Measurements from ENCODE around the gene LRSAM1.

Gene LRSAM1

GRCh38 chr9:127535834-127536233 lies 84.5 kb downstream of the LRSAM1 start:
- peak; percentile 78 for DNase-seq

DNA sequence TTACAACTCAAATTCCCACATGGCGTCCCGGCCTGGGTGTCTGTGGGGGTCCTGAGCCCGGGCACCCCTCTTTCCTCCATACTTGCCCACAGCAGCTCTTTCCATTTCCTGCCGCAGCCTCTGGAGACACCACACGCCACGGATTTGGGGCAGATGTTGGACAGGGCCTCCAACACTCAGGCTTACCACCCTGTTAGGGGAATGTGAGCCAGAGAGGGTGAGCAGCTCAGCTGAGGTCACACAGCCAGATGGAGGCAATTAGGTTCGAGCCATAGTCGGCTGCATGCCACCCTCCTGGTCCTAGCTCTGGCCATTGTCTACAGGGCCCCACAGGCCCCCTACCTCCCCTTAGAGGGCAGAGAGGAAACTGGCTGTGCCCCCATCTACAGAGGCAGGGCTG lies 85.2 kb downstream of the LRSAM1 start:
- DNase-seq: no peak

- peak; percentile 78 for DNase-seq
Observed at GRCh38 chr9:127537014-127537413, 85.7 kb downstream of the LRSAM1 start.

GRCh38 chr9:127537792-127538191 lies 86.5 kb downstream of the LRSAM1 start:
- DNase-seq: no peak

GRCh38 chr9:127538849-127539258 lies 87.5 kb downstream of the LRSAM1 start:
- DNase-seq: peak; percentile 90

DNA sequence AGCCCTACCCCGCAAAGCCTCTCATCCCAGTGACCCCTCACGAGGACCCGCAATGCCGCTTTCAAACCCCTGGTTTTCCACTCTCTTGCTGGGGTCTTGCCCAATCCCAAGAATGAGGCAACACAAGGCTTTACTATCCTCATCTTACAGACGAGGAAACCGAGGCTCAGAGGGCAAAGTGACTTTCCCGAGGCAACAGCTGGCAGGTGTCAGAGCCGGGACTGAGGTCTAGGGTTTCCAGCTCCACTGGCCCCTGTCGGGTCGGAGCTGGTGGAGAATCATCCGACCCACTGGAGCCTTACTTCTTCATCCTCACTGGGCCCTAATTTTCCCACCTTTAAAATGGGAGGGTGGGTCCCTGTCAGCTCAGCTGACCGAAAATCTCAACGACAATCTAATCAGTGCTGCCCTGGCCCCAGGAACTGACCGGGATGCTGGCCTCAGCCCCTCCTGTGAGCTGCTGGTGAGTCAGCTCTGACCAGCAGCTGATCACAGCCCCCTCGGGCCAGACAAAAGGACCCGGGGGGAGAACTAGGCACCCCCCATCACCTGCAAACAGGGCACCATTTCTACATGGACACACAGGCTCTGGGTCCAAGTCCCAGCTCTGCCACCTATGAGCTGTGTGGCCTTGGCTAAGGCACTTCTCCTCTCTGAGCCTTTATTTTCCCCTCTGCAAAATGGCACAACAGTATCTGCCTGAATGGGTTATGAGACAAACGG lies 88.1 kb downstream of the LRSAM1 start:
- DNase-seq: peak; percentile 40

DNA sequence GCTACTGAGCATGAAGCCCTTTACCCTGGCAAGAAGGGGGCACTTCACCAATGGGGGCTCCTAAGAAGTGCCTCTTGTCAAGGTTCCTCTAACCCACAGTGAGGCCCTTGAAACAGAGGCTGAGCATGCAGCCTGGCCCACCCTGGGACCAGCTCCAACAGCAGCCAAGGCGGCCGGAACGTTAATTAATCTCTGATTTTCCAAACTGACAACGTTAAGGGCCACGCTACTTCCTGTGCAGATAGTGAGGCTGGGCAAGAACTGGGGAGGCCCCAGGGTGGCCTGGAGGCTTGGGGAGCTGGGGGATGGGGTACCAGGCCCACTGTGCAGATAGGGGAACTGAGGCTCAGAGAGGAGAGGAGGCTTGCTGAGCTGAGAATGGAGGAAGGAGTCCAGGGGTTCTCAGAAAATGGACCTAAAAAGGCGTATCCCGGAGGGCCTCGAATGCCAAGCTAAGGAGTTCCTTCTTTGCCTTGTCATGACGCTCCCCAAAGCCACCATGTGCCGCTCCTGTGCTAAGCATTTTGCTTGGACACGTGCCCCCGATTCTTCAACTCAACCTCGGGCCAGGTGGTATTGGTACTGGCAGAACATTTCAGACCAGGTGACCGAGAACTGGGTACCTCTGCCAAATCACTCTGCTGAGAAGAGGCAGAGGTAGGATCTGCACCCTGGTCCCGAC lies 88.8 kb downstream of the LRSAM1 start:
- no peak for DNase-seq

- no peak for DNase-seq
Observed at GRCh38 chr9:127540664-127541041, 89.3 kb downstream of the LRSAM1 start.

DNA sequence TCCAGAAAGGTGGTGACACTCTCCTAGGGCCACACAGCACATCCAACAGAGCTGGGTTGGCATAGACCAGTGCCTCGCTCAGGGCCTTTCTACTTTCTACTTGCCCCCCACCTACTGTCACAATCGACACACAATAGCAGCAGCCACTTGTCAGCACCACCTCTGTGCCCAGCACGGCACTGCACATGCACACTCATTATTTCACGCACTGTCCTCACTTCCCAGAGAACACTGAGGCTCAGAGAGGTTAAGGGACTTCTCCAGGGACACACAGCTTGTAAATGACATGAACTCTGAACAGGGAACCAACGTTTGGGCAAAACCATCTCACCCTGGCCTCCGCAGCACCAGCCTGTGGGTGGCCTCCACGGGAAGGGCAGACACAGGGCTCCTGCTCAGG lies 89.9 kb downstream of the LRSAM1 start:
- no peak for DNase-seq

DNA sequence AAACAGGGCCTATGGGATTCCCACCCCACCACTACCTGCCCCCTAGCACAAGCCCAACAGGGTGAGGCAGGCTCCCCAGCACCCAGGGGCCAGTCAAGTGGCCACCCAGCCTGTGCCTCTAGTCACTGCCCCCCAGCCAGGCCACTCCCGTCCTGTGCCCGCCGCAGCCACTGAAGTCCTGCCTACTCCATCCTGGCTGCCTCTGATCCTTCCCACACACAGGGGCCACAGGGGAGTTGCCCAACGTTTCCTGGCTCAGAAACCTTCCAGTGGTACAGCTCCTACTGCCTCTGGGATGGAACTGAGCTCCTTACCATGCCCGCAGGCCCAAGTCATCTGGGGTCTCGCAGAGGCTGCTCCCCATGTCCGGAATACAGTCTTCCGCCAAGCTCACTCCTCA lies 90.6 kb downstream of the LRSAM1 start:
- peak; percentile 67 for DNase-seq

DNA sequence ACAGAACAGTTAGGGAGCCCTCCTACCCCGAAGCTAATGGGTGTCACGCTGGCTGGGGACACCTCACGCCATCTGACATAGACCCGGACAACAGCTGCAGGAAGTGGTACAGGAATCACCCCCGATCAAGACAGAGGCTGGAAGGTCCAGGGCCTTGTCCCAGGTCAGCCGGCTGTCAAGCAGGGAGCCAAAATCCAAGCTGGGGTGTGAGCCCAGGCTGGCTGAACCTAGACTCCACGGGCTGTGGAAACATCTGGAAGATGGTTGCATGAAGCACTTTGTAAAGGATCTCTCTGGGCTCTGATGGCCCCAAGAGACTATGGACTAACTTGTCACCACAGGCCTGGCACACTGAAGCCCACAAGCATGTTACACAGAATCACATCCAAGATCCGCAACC lies 91.9 kb downstream of the LRSAM1 start:
- DNase-seq: no peak

GRCh38 chr9:127543973-127544533 lies 92.7 kb downstream of the LRSAM1 start:
- DNase-seq: no peak

GRCh38 chr9:127545196-127546124 lies 94.2 kb downstream of the LRSAM1 start:
- DNase-seq: peak; percentile 70

GRCh38 chr9:127546125-127546832 lies 95.0 kb downstream of the LRSAM1 start:
- no peak for DNase-seq

DNA sequence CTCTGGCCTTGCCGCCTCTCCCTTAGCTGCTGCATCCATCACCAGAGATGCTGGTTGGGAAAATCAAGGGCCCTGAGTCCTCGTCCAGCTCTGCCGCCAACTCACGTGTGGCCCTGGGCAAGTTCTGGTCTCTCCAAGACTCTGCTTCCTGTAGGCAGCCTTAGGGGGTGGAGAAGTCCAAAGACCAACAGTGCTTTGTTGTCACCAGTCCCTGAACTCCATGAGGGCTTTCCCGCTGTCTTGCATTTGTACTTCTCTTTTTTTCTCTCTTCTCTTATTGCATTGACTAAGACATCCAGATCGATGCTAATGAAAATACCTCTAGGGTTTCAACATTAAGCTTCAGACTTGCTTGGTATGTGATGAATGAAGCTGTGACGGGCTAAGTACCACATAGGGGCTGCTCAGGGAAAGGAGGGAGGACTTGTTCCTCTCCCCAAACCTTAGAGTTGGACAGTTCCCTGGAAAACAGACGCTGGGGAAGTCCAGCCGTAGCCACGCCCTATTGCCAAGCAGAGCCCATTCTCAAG lies 97.1 kb downstream of the LRSAM1 start:
- DNase-seq: no peak

- DNase-seq: no peak
Observed at GRCh38 chr9:127549218-127549617, 97.9 kb downstream of the LRSAM1 start.

- DNase-seq: no peak
Observed at GRCh38 chr9:127549751-127550150, 98.4 kb downstream of the LRSAM1 start.

GRCh38 chr9:127550282-127550681 lies 99.0 kb downstream of the LRSAM1 start:
- no peak for DNase-seq

- DNase-seq: no peak
Observed at GRCh38 chr9:127550751-127551150, 99.4 kb downstream of the LRSAM1 start.

All from fibroblast of skin of back (primary cell).